Caco-2 (cell line): Measurements from ENCODE around the gene NUDT19. TPM values are rescaled to one million over a fixed set of nuclear protein-coding genes. Genes with fewer than 3 reads are reported as not detected.

Experiments used
- BruUV-seq: library from RNA; stranded (reverse); fragments of 400-500 nt; replicated peaks from 2 replicates; lab custom pipeline; 2021; lab: Mats Ljungman, UMichigan
- CTCF ChIA-PET: fragments of 300-600 bp; sonication (Branson Sonifier 250); formaldehyde crosslinking; loops from one replicate; lab custom pipeline; 2022; ENCODE audit warnings: antibody characterized with exemption; lab: Charles Lee
- POLR2A ChIA-PET: fragments of 300-600 bp; sonication (Branson Sonifier 250); formaldehyde crosslinking; loops from one replicate; lab custom pipeline; 2022; ENCODE audit warnings: antibody characterized with exemption; lab: Charles Lee
- DNase-seq, 2 experiments: peaks; one replicate each; pipeline versions ENCODE4 v3.0.0 to v3.0.0-alpha.2; 2020 to 2022
- H3K27me3 ChIP-seq: replicated peaks from 2 replicates; pipeline ENCODE4 v1.6.0; 2011; ENCODE audit warnings: low read length; ENCODE audit not compliant: control insufficient read depth, insufficient read depth
- H3K36me3 ChIP-seq: 2 replicates; pipeline ENCODE4 v1.5.1; 2011; ENCODE audit warnings: low read length; ENCODE audit not compliant: control insufficient read depth, insufficient read depth
- H3K4me1 ChIP-seq: fragments of 250-450 bp; sonication (Bioruptor Pico); 2 replicates; pipeline ENCODE4 v1.5.1; 2020; ENCODE audit warnings: mild to moderate bottlenecking
- H3K4me3 ChIP-seq: 2 replicates; pipeline ENCODE4 v1.5.1; 2011; ENCODE audit warnings: low read depth, mild to moderate bottlenecking, control low read depth, low read length
- H3K9me3 ChIP-seq: fragments of 250-450 bp; sonication (Bioruptor Pico); 2 replicates; pipeline ENCODE4 v1.5.1; 2020; ENCODE audit warnings: mild to moderate bottlenecking, moderate library complexity
- H3K27ac Mint-ChIP-seq: one replicate; pipeline ENCODE4 v1.8.0; 2022; ENCODE audit warnings: mixed read lengths; ENCODE audit not compliant: unreplicated experiment
- H3K27me3 Mint-ChIP-seq: one replicate; pipeline ENCODE4 v1.8.0; 2022; ENCODE audit warnings: mixed read lengths; ENCODE audit not compliant: insufficient read depth, unreplicated experiment
- H3K36me3 Mint-ChIP-seq: one replicate; pipeline ENCODE4 v1.8.0; 2022; ENCODE audit warnings: mild to moderate bottlenecking, mixed read lengths; ENCODE audit not compliant: insufficient read depth, unreplicated experiment
- H3K4me1 Mint-ChIP-seq: one replicate; pipeline ENCODE4 v1.8.0; 2022; ENCODE audit warnings: low read depth, mixed read lengths; ENCODE audit not compliant: unreplicated experiment
- H3K4me3 Mint-ChIP-seq: one replicate; pipeline ENCODE4 v1.8.0; 2022; ENCODE audit warnings: mild to moderate bottlenecking, moderate library complexity, mixed read lengths; ENCODE audit not compliant: unreplicated experiment
- H3K9me3 Mint-ChIP-seq: one replicate; pipeline ENCODE4 v1.8.0; 2022; ENCODE audit warnings: mixed read lengths; ENCODE audit not compliant: unreplicated experiment
- intact Hi-C: fragments of 100-400 bp; cut with micrococcal nuclease; formaldehyde crosslinking; loops from one replicate; pipeline ENCODE4 v1.10.0; 2022; ENCODE audit not compliant: unreplicated experiment
- total RNA-seq: library from RNA; stranded (reverse); gene quantifications from 2 replicates; pipeline ENCODE4 v1.2.3, GENCODE V29; 2022
- TF ChIP-seq, protein P1 (sequence below), 2 experiments: fragments of 200-600 bp in 1 of 2; IDR thresholded peaks; 1 replicate in 1 of 2; 2 replicates in 1 of 2; pipeline versions ENCODE4 v1.5.1 to v1.8.0; 2011 to 2022; ENCODE audit warnings: antibody characterized with exemption in 1 of 2, control low read depth in 1 of 2, inconsistent platforms in 1 of 2, low read depth in 1 of 2, low read length in 1 of 2, mild to moderate bottlenecking in 1 of 2, moderate library complexity in 1 of 2; ENCODE audit not compliant: insufficient read depth in 1 of 2, severe bottlenecking in 1 of 2, unreplicated experiment in 1 of 2

NUDT19 gene
- total RNA-seq, 1 experiment from 2014 or later, result 24.4 TPM

DNA sequence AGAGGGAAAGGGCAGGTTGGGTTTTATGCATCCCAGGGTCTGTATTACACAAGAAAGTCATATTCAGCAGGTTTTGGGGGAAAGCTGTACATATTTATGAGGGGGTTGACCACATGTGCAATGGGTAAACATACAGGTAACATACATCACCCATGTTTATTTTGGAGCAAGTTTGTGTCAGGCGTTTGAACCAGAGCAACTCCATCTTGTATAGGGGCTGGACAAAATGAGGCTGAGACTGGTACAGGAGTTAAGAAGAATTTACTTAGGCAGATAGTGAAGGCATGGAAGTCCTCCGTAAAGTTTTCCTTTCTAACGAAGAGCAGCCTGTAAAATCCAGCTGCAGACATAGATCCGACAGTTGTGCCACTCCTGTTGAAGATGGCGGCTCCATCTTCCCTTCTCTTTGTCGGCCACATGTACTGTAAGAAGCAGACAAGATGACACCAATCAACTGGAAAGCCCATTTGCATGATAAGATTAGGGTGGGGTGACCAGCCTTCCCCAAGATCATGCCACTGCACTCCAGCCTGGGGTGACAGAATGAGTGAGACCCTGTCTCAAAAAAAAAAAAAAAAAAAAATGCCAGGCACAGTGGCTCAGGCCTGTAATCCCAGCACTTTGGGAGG is 4.7 kb upstream of the NUDT19 start:
- Mint-ChIP-seq H3K27ac (no peak overlapping the region), H3K4me3 (no peak overlapping the region), H3K9me3 (no peaks in the 10 kb centered on the region), H3K36me3 (no peaks in the 10 kb centered on the region), H3K27me3 (no peaks in the 10 kb centered on the region), H3K4me1 (peaks cover 7% of the 10 kb centered on the region)
- ChIA-PET POLR2A (no interaction called here), CTCF (no interaction called here)
- no peak for DNase-seq
- Histone ChIP-seq H3K36me3 (no peaks in the 10 kb centered on the region), H3K4me1 (peaks cover 11% of the 10 kb centered on the region; the same call in 1 of the 2 replicates), H3K27me3 (no peaks in the 10 kb centered on the region), H3K9me3 (no peaks in the 10 kb centered on the region), H3K4me3 (no peak overlapping the region)
- no TSS peak for BruUV-seq
- TF ChIP-seq, protein P1, sequence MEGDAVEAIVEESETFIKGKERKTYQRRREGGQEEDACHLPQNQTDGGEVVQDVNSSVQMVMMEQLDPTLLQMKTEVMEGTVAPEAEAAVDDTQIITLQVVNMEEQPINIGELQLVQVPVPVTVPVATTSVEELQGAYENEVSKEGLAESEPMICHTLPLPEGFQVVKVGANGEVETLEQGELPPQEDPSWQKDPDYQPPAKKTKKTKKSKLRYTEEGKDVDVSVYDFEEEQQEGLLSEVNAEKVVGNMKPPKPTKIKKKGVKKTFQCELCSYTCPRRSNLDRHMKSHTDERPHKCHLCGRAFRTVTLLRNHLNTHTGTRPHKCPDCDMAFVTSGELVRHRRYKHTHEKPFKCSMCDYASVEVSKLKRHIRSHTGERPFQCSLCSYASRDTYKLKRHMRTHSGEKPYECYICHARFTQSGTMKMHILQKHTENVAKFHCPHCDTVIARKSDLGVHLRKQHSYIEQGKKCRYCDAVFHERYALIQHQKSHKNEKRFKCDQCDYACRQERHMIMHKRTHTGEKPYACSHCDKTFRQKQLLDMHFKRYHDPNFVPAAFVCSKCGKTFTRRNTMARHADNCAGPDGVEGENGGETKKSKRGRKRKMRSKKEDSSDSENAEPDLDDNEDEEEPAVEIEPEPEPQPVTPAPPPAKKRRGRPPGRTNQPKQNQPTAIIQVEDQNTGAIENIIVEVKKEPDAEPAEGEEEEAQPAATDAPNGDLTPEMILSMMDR (IDR thresholded peaks at IDR 0.05; ENCODE audit: insufficient read depth in 1 of 2, low read depth in 1 of 2, low read length in 1 of 2, severe bottlenecking in 1 of 2, unreplicated experiment in 1 of 2), result no peak
- intact Hi-C loops, result no loop called here

DNA sequence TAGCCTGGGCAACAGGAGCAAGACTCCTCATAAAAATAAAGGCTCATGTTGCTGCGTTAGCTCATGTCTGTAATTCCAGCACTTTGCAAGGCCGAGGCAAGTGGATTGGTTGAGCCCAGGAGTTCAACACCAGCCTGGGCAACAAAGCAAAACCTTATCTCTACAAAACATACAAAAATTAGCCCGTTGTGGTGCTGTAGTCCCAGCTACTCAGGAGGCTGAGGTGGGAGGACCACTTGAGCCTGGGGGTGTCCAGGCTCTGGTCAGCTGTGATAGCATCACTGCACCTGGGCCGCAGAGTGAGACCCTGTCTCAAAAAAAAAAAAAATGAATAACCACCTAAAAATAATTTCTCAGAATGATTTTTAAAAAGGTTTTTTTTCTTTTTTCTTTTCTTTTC is 3.9 kb upstream of the NUDT19 start:
- no peak overlapping the region for H3K27ac Mint-ChIP-seq
- ChIA-PET POLR2A (no interaction called here), CTCF (interaction anchor here (0.7 kb wide), 1 partner anchor 282 kb away, joined by 4 read pairs; no protein-coding TSS in a partner anchor)
- intact Hi-C loops, result no loop called here
- Histone ChIP-seq H3K4me1 (peaks cover 4% of the 10 kb centered on the region; the same call in 1 of the 2 replicates), H3K27me3 (no peaks in the 10 kb centered on the region), H3K36me3 (no peaks in the 10 kb centered on the region), H3K9me3 (no peaks in the 10 kb centered on the region), H3K4me3 (no peak overlapping the region)
- H3K4me1 Mint-ChIP-seq, result peaks cover 7% of the 10 kb centered on the region
- no TSS peak for BruUV-seq
- H3K36me3 Mint-ChIP-seq, result peaks cover 3% of the 10 kb centered on the region
- TF ChIP-seq, protein P1 (IDR thresholded peaks at IDR 0.05; ENCODE audit: insufficient read depth in 1 of 2, low read depth in 1 of 2, low read length in 1 of 2, severe bottlenecking in 1 of 2, unreplicated experiment in 1 of 2), result no peak
- H3K4me3 Mint-ChIP-seq, result no peak overlapping the region
- H3K27me3 Mint-ChIP-seq, result no peaks in the 10 kb centered on the region
- no peak for DNase-seq
- no peaks in the 10 kb centered on the region for H3K9me3 Mint-ChIP-seq

DNA sequence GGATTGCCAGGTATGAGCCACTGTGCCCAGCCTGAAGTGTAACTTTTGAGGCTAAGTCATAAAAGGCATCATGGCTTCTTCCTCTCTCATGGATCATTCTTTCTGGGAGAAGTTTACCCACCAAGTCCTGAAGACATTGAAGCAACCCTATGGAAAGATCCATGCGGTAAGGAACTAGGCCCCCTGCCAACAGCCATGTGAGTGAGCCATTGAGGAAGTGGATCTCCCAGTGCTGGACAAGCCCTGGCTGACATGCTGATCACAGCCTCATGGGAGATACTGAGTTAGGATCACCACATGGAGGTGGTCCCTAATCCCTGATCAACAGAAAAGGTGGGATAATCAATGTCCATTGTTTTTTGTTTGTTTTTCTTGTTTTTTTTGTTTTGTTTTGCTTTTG is 3.3 kb upstream of the NUDT19 start:
- Mint-ChIP-seq H3K9me3 (no peaks in the 10 kb centered on the region), H3K4me1 (peaks cover 14% of the 10 kb centered on the region), H3K4me3 (no peak overlapping the region), H3K36me3 (peaks cover 9% of the 10 kb centered on the region), H3K27me3 (no peaks in the 10 kb centered on the region), H3K27ac (no peak overlapping the region)
- TF ChIP-seq, protein P1 (IDR thresholded peaks at IDR 0.05; ENCODE audit: insufficient read depth in 1 of 2, low read depth in 1 of 2, low read length in 1 of 2, severe bottlenecking in 1 of 2, unreplicated experiment in 1 of 2), result no peak
- H3K4me1 ChIP-seq, result peaks cover 4% of the 10 kb centered on the region
- H3K9me3 ChIP-seq, result no peaks in the 10 kb centered on the region
- H3K36me3 ChIP-seq, result peaks cover under 1% of the 10 kb centered on the region; the same call in 1 of the 2 replicates
- no peak for DNase-seq
- CTCF ChIA-PET, result no interaction called here
- H3K27me3 ChIP-seq, result no peaks in the 10 kb centered on the region
- POLR2A ChIA-PET, result no interaction called here
- no peak overlapping the region for H3K4me3 ChIP-seq
- intact Hi-C loops, result no loop called here
- no TSS peak for BruUV-seq
